Cardiac fibroblast (primary cell): ENCODE results near the gene YARS1.

Experiments used
- DNase-seq, 2 donors: peaks; one replicate each; pipeline versions ENCODE4 v3.0.0 to v3.0.0-alpha.2; 2010; ENCODE audit warnings: low read depth in 2 of 2
- H3K4me3 ChIP-seq, 2 donors: replicated peaks in 1 of 2; 1 replicate in 1 of 2; 2 replicates in 1 of 2; pipeline ENCODE4 v1.5.1; 2011; ENCODE audit warnings: low read depth in 2 of 2, low read length in 2 of 2, mild to moderate bottlenecking in 2 of 2, moderate library complexity in 1 of 2
- CTCF ChIP-seq: IDR thresholded peaks from one replicate; pipeline ENCODE4 v1.5.1; 2011; ENCODE audit warnings: low read depth, mild to moderate bottlenecking, low read length, inconsistent platforms

Gene YARS1

GRCh38 chr1:32755810-32756159 is 61.4 kb downstream of the YARS1 start:
- TF ChIP-seq CTCF: no peak
- DNase-seq: no peak
- H3K4me3 ChIP-seq: no peak overlapping the region

DNA sequence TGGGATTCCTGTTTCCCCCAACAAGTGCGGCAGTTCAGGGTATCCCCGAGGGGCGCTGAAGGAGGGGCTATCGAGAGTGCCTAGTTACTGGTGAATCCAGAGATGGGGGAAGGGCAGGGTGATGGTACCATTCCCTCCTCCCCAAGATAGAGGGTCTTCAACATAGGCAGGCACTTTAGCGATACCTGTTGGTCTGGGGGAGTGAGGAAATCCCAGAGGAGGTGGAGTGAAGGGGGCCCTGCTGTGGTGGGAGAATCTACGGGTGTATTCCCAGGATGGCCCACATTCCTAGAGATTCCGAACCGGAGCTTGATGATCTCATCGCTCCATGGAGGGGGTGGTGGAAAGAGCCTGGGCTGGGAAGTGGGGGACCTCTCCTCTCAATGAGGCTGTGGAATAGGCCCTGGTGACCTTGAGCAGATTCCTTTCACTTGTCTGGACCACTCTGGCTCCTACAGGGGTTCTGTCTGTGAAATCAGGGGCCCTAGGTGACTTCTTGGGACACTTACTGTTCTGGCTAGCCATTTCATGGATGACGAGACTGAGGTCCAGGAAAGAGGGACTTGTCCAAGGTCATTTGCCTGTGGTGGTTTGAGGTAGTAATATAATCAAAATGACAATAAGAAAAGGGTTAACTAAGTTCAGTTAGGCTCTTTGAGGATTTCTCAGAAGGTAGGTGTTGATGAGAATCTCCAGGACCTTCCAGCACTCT is 61.9 kb downstream of the YARS1 start:
- no peak for DNase-seq
- no peak for TF ChIP-seq CTCF

GRCh38 chr1:32754317-32755097 is 62.7 kb downstream of the YARS1 start:
- peak in 1 of 2 donors; percentile 23 for DNase-seq
- TF ChIP-seq CTCF: no peak
- peak overlapping the region; percentile 54 to 56 for H3K4me3 ChIP-seq

More for the DNA sequence above, 61.9 kb downstream of the YARS1 start:
- peak overlapping the region in 1 of 2 donors; percentile 56 for H3K4me3 ChIP-seq

- H3K4me3 ChIP-seq: peak overlapping the region; percentile 54 to 56
- TF ChIP-seq CTCF: no peak
- peak; percentile 39 to 66 for DNase-seq
Observed at GRCh38 chr1:32753532-32754316, 63.4 kb downstream of the YARS1 start.

DNA sequence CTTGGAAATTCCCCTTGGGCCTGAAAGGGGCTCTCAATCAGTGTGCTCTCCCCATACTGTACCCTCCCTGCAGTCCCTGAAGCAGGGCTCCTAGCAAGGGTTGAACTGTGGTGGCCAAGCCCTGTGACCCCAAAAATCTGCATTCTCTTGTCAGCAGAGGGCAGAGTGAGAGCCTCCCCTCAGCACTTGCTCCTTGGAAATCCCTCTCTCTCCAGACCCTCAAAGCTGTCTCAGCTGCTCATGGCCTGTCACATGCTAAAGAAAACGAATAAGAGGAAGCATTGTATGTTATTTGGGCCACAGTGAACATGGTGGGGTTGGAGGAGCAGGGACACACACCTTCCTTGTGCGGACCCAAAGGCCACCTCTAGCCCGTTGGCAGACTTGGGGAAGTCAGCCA is 67.4 kb downstream of the YARS1 start:
- no peak overlapping the region for H3K4me3 ChIP-seq
- no peak for DNase-seq
- TF ChIP-seq CTCF: no peak

DNA sequence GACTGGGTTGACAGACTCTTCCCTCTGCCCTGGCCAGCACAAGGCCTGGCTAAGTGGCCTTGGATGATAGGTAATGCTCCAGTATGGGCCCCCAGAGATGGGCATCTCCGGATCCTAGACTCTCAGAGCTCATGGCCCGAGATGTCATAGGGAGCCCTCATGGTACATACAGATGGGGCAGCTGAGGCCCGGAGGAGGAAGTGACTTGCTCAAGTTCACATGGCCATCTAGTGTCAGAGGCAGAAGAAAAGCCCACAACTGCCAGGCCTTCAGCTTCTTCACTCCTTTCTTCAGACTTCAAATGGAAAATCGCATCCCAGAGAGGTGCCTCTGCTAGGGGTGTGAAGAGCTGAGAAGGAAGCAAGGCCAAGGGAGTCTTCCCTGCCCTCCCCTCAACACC is 67.8 kb downstream of the YARS1 start:
- no peak overlapping the region for H3K4me3 ChIP-seq
- TF ChIP-seq CTCF: no peak
- no peak for DNase-seq
